OCI-LY3 (cell line): ENCODE data around the gene TLE3.

Source experiments
- H2AFZ ChIP-seq: fragments of 200-600, 300-600 bp; shearing (Covaris generic); 2 replicates; pipeline ENCODE4 v1.6.0; 2014; ENCODE audit warnings: antibody characterized with exemption, low read depth, low read length
- H3K27ac ChIP-seq: fragments of 200-600, 300-600 bp; sonication (generic); 2 replicates; pipeline ENCODE4 v1.5.1; 2014; ENCODE audit warnings: mild to moderate bottlenecking, low read length, moderate library complexity, mixed read lengths
- H3K27me3 ChIP-seq: fragments of 200-600, 300-600 bp; sonication (generic); 2 replicates; pipeline ENCODE4 v1.6.1; 2014; ENCODE audit warnings: low read depth, low read length, mixed read lengths
- H3K36me3 ChIP-seq: fragments of 200-600, 300-600 bp; sonication (generic); replicated peaks from 2 replicates; pipeline ENCODE3; 2014; ENCODE audit warnings: low read depth, low read length, mixed read lengths
- H3K4me1 ChIP-seq: fragments of 300-600, 200-600 bp; sonication (generic); 2 replicates; pipeline ENCODE4 v1.6.1; 2014; ENCODE audit warnings: low read length, mixed read lengths
- H3K4me2 ChIP-seq: fragments of 200-600, 300-600 bp; sonication (generic); 2 replicates; pipeline ENCODE4 v1.6.1; 2014; ENCODE audit warnings: low read length, mixed read lengths
- H3K4me3 ChIP-seq: fragments of 300-600, 200-600 bp; sonication (generic); 2 replicates; pipeline ENCODE4 v1.5.1; 2014; ENCODE audit warnings: antibody characterized with exemption, mild to moderate bottlenecking, low read length, moderate library complexity
- H3K79me2 ChIP-seq: fragments of 300-600, 200-600 bp; shearing (Covaris generic); 2 replicates; pipeline ENCODE4 v1.6.1; 2014; ENCODE audit warnings: mild to moderate bottlenecking, low read length, mixed read lengths
- H3K9ac ChIP-seq: fragments of 300-600, 200-600 bp; shearing (Covaris generic); 2 replicates; pipeline ENCODE4 v1.6.0; 2014; ENCODE audit warnings: mild to moderate bottlenecking, low read length, moderate library complexity
- H3K9me3 ChIP-seq: fragments of 200-600, 300-600 bp; shearing (Covaris generic); 2 replicates; pipeline ENCODE4 v1.6.1; 2014; ENCODE audit warnings: low read length, mixed read lengths; ENCODE audit not compliant: insufficient read depth
- H4K20me1 ChIP-seq: fragments of 200-600, 300-600 bp; sonication (generic); 2 replicates; pipeline ENCODE4 v1.6.1; 2016; ENCODE audit warnings: low read length, mixed read lengths; ENCODE audit not compliant: insufficient read depth
- CTCF ChIP-seq: fragments of 200-600, 300-600 bp; sonication (generic); IDR thresholded peaks from 2 replicates; pipeline ENCODE4 v1.5.1; 2014; ENCODE audit warnings: antibody characterized with exemption, low read length, low read depth
- EZH2phosphoT487 ChIP-seq: fragments of 200-600 bp; shearing (Covaris generic); IDR thresholded peaks from 2 replicates; pipeline ENCODE4 v1.6.1; 2018; ENCODE audit warnings: antibody characterized with exemption, mixed run types, low read depth

The TLE3 gene

DNA sequence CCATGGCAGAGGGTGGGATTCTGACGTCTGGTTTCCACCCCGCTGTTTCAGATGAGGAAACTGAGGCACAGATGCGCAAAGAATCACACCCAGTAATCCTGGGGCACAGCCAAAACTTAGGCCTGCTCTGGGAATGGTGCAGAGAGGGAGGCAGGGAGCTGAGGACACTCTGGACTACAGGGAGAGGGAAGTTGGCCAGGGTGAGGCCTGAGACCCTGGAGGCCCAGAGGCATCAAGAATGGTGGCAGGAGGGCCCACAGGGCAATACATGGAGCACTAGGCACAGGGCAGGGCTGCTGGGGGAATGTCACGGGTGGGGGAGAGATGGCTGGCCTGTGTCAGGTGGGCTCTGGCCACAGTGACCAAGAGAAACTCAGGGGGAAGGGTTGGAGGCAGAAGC is 63.6 kb downstream of the TLE3 start:
- TF ChIP-seq EZH2phosphoT487 (no peak), CTCF (no peak)
- Histone ChIP-seq H3K79me2 (no peaks in the 10 kb centered on the region), H3K4me1 (peaks cover 60% of the 10 kb centered on the region), H3K9me3 (no peaks in the 10 kb centered on the region), H2AFZ (no peak overlapping the region), H3K4me2 (no peak overlapping the region), H3K36me3 (no peaks in the 10 kb centered on the region), H3K27ac (no peak overlapping the region), H3K9ac (no peak overlapping the region; the same call in 1 of the 2 replicates), H4K20me1 (no peaks in the 10 kb centered on the region), H3K27me3 (no peaks in the 10 kb centered on the region), H3K4me3 (no peak overlapping the region)

- H2AFZ ChIP-seq = no peak overlapping the region
- no peak overlapping the region for H3K4me2 ChIP-seq
- H3K27me3 ChIP-seq = no peaks in the 10 kb centered on the region
Measured at GRCh38 chr15:70033529-70034140, 64.1 kb downstream of the TLE3 start.

GRCh38 chr15:70033109-70033508 is 64.6 kb downstream of the TLE3 start:
- Histone ChIP-seq H3K4me3 (no peak overlapping the region), H3K27me3 (no peaks in the 10 kb centered on the region), H2AFZ (no peak overlapping the region), H3K9me3 (no peaks in the 10 kb centered on the region), H3K4me1 (peaks cover 49% of the 10 kb centered on the region), H4K20me1 (no peaks in the 10 kb centered on the region), H3K9ac (no peak overlapping the region), H3K79me2 (no peaks in the 10 kb centered on the region), H3K36me3 (no peaks in the 10 kb centered on the region), H3K4me2 (no peak overlapping the region), H3K27ac (no peak overlapping the region)
- TF ChIP-seq EZH2phosphoT487 (no peak), CTCF (no peak)

More at GRCh38 chr15:70033529-70034140, 64.1 kb downstream of the TLE3 start:
- no peak overlapping the region for H3K4me3 ChIP-seq
- no peaks in the 10 kb centered on the region for H3K9me3 ChIP-seq
- no peak overlapping the region for H3K27ac ChIP-seq
- H4K20me1 ChIP-seq = no peaks in the 10 kb centered on the region
- no peak overlapping the region for H3K9ac ChIP-seq
- no peaks in the 10 kb centered on the region for H3K36me3 ChIP-seq
- TF ChIP-seq CTCF (no peak), EZH2phosphoT487 (no peak)
- peaks cover 55% of the 10 kb centered on the region for H3K4me1 ChIP-seq
- H3K79me2 ChIP-seq = no peaks in the 10 kb centered on the region

- Histone ChIP-seq H3K9me3 (no peaks in the 10 kb centered on the region), H3K79me2 (no peaks in the 10 kb centered on the region), H3K27ac (no peak overlapping the region), H3K9ac (no peak overlapping the region), H3K27me3 (no peaks in the 10 kb centered on the region), H2AFZ (no peak overlapping the region), H3K36me3 (no peaks in the 10 kb centered on the region), H4K20me1 (no peaks in the 10 kb centered on the region), H3K4me3 (no peak overlapping the region), H3K4me2 (no peak overlapping the region), H3K4me1 (peaks cover 43% of the 10 kb centered on the region)
- TF ChIP-seq CTCF = no peak
- no peak for TF ChIP-seq EZH2phosphoT487
Measured at GRCh38 chr15:70032509-70032908, 65.2 kb downstream of the TLE3 start.
